GM19043 (cell line): ENCODE measurements around the gene MMP13.
"Not testable (repeated sequence)": the region's sequence is repeated elsewhere in the genome, so short reads cannot be mapped to it uniquely, and the experiment has no call there.

Experiments
- ATAC-seq: cut with Tn5 transposase; IDR thresholded peaks from one replicate; pipeline ENCODE4 v1.9.1; 2021; ENCODE audit warnings: low read depth; ENCODE audit not compliant: unreplicated experiment

Gene MMP13

DNA sequence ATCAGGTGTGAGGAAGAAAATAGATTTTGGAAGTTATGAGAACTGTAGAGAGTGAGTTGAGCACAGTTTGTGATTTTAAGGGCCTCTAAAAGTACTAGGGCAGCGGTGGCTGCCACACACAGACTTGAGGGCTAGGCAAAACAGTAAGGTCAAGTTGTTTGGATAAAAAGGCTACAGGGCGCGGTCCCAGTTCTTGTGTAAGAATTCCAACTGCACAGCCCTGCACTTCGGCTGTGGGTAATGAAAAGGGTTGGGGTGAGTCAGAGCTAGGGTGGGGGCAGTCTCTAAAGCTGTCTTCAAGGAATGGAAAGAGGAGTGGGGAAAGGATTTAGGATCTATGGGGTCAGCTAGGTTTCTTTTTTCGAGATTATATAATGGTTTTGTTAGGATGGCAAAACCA lies 49.7 kb downstream of the MMP13 start:
- not testable (repeated sequence) for ATAC-seq

GRCh38 chr11:102903895-102904294 lies 51.6 kb downstream of the MMP13 start:
- not testable (repeated sequence) for ATAC-seq

GRCh38 chr11:102900346-102900745 lies 55.2 kb downstream of the MMP13 start:
- no peak for ATAC-seq
